HL-60 (cell line): ENCODE results near the gene SLC34A2.

Experiments
- DNase-seq, 2 experiments: peaks; one replicate each; pipeline ENCODE4 v3.0.0-alpha.2; 2010 to 2020; ENCODE audit warnings: low read depth in 1 of 2, low spot score in 1 of 2
- H3K27ac ChIP-seq: fragments of 250-450 bp; sonication (Bioruptor Pico); replicated peaks from 2 replicates; pipeline ENCODE4 v1.5.1; 2020; ENCODE audit warnings: mild to moderate bottlenecking, moderate library complexity
- H3K27me3 ChIP-seq: fragments of 250-450 bp; sonication (Bioruptor Pico); 2 replicates; pipeline ENCODE4 v1.5.1; 2021; ENCODE audit warnings: mild to moderate bottlenecking, moderate library complexity; ENCODE audit not compliant: insufficient read depth, poor library complexity, severe bottlenecking
- H3K4me3 ChIP-seq: replicated peaks from 2 replicates; pipeline ENCODE4 v1.5.1; 2011; ENCODE audit warnings: mild to moderate bottlenecking, control low read depth, low read length; ENCODE audit not compliant: insufficient read depth
- CTCF ChIP-seq: IDR thresholded peaks from one replicate; pipeline ENCODE4 v1.5.1; 2011; ENCODE audit warnings: low read length, control low read depth, inconsistent platforms; ENCODE audit not compliant: insufficient read depth
- GABPA ChIP-seq: IDR thresholded peaks from 2 replicates; pipeline ENCODE4 v1.6.1; 2012; ENCODE audit warnings: low read depth
- POLR2AphosphoS5 ChIP-seq: IDR thresholded peaks from 2 replicates; pipeline ENCODE4 v1.6.1; 2012; ENCODE audit warnings: low read depth
- REST ChIP-seq: IDR thresholded peaks from 2 replicates; pipeline ENCODE4 v1.6.1; 2012; ENCODE audit warnings: low read depth; ENCODE audit not compliant: insufficient replicate concordance
- SPI1 ChIP-seq: IDR thresholded peaks from 2 replicates; pipeline ENCODE4 v1.6.1; 2012; ENCODE audit warnings: low read depth, mild to moderate bottlenecking, borderline replicate concordance

Gene SLC34A2

GRCh38 chr4:25663781-25664180 lies 8.1 kb downstream of the SLC34A2 start:
- Histone ChIP-seq H3K27me3 (no peaks in the 10 kb centered on the region), H3K4me3 (no peak overlapping the region), H3K27ac (no peak overlapping the region)
- no peak for DNase-seq
- TF ChIP-seq CTCF: no peak
- TF ChIP-seq GABPA: no peak
- no peak for TF ChIP-seq SPI1
- TF ChIP-seq POLR2AphosphoS5: no peak
- no peak for TF ChIP-seq REST

- Histone ChIP-seq H3K4me3 (no peak overlapping the region), H3K27ac (no peak overlapping the region), H3K27me3 (no peaks in the 10 kb centered on the region)
- no peak for DNase-seq
- TF ChIP-seq CTCF (no peak), SPI1 (no peak), REST (no peak), GABPA (no peak), POLR2AphosphoS5 (no peak)
Observed at GRCh38 chr4:25666031-25666630, 10.5 kb downstream of the SLC34A2 start.

- Histone ChIP-seq H3K4me3 (no peak overlapping the region), H3K27ac (no peak overlapping the region), H3K27me3 (no peaks in the 10 kb centered on the region)
- TF ChIP-seq REST (no peak), SPI1 (no peak), POLR2AphosphoS5 (no peak), GABPA (no peak), CTCF (no peak)
- DNase-seq: no peak
Observed at GRCh38 chr4:25667931-25668557, 12.4 kb downstream of the SLC34A2 start.
